Activated CD8-positive, alpha-beta memory T cell treated with anti-CD3 and anti-CD28 coated beads, Interleukin-2, amount 50 U/mL, for 1 hour (primary cell): ENCODE data around the gene RAB11FIP3.

Experiments
- DNase-seq: peaks from one replicate; pipeline ENCODE4 v3.0.0-alpha.2; 2020; ENCODE audit errors: extremely low read depth

The RAB11FIP3 gene

GRCh38 chr16:554640-555365 is 129.4 kb downstream of the RAB11FIP3 start:
- no peak for DNase-seq

- DNase-seq, result no peak
These were observed 130.4 kb downstream of the RAB11FIP3 start for GRCh38 chr16:555528-556473.

GRCh38 chr16:556474-557173 is 131.2 kb downstream of the RAB11FIP3 start:
- no peak for DNase-seq

- no peak for DNase-seq
These were observed 132.2 kb downstream of the RAB11FIP3 start for GRCh38 chr16:557463-558297.

- no peak for DNase-seq
These were observed 133.0 kb downstream of the RAB11FIP3 start for GRCh38 chr16:558298-559020.

GRCh38 chr16:559021-559380 is 133.6 kb downstream of the RAB11FIP3 start:
- no peak for DNase-seq

- no peak for DNase-seq
These were observed 134.2 kb downstream of the RAB11FIP3 start for GRCh38 chr16:559411-560203.

- DNase-seq, result no peak
These were observed 134.8 kb downstream of the RAB11FIP3 start, which contains the start of gene PRR35 for GRCh38 chr16:560204-560700. PRR35 (plus strand) TSS chr16:560394; CDS start chr16:563295, 2,901 bp downstream.

GRCh38 chr16:560701-561412 is 135.4 kb downstream of the RAB11FIP3 start:
- DNase-seq, result no peak

- DNase-seq, result no peak
These were observed 136.0 kb downstream of the RAB11FIP3 start for GRCh38 chr16:561413-561794.

- DNase-seq, result no peak
These were observed 136.8 kb downstream of the RAB11FIP3 start for GRCh38 chr16:561957-562938.

- no peak for DNase-seq
These were observed 137.7 kb downstream of the RAB11FIP3 start for GRCh38 chr16:563072-563644.

- DNase-seq, result no peak
These were observed 139.4 kb downstream of the RAB11FIP3 start for GRCh38 chr16:564690-565418.

GRCh38 chr16:565419-566330 is 140.2 kb downstream of the RAB11FIP3 start:
- DNase-seq, result no peak
